ENCODE data around the gene TMEM239.
"Not testable (repeated sequence)": the region's sequence is repeated elsewhere in the genome, so short reads cannot be mapped to it uniquely, and the experiment has no call there.

Gene TMEM239

GRCh38 chr20:2817891-2818595, 1.9 kb downstream of the TMEM239 start:
- FAIRE-seq (no peak), DNase-seq (ENCODE audit: extremely low spot score, insufficient read length, low read depth) (no peak)

- DNase-seq (ENCODE audit: extremely low spot score, insufficient read length, low read depth): no peak
Measured at GRCh38 chr20:2820084-2820895, 4.1 kb downstream of the TMEM239 start.

GRCh38 chr20:2820896-2821869, 5.0 kb downstream of the TMEM239 start:
- no peak for FAIRE-seq
- no peak for DNase-seq (ENCODE audit: extremely low spot score, insufficient read length, low read depth)

More at GRCh38 chr20:2820084-2820895, 4.1 kb downstream of the TMEM239 start:
- FAIRE-seq: no peak

- FAIRE-seq (peak; percentile 44), DNase-seq (ENCODE audit: extremely low spot score, insufficient read length, low read depth) (no peak)
Measured at GRCh38 chr20:2822073-2822472, 5.9 kb downstream of the TMEM239 start.

- FAIRE-seq: no peak
Measured at GRCh38 chr20:2825761-2826160, 9.6 kb downstream of the TMEM239 start.

GRCh38 chr20:2826655-2827054, 10.5 kb downstream of the TMEM239 start:
- FAIRE-seq (no peak), DNase-seq (ENCODE audit: extremely low spot score, insufficient read length, low read depth) (no peak)

More at GRCh38 chr20:2825761-2826160, 9.6 kb downstream of the TMEM239 start:
- DNase-seq (ENCODE audit: extremely low spot score, insufficient read length, low read depth): no peak

- FAIRE-seq (no peak), DNase-seq (ENCODE audit: extremely low spot score, insufficient read length, low read depth) (no peak)
Measured at GRCh38 chr20:2829376-2829775, 13.2 kb downstream of the TMEM239 start.

- not testable (repeated sequence) for DNase-seq (ENCODE audit: extremely low spot score, insufficient read length, low read depth); FAIRE-seq
Measured at GRCh38 chr20:2831206-2831605, 15.0 kb downstream of the TMEM239 start.

GRCh38 chr20:2833761-2834160, 17.6 kb downstream of the TMEM239 start:
- no peak for DNase-seq (ENCODE audit: extremely low spot score, insufficient read length, low read depth)
- no peak for FAIRE-seq

GRCh38 chr20:2834401-2835110, 18.4 kb downstream of the TMEM239 start:
- no peak for FAIRE-seq
- no peak for DNase-seq (ENCODE audit: extremely low spot score, insufficient read length, low read depth)

GRCh38 chr20:2835331-2835796, 19.2 kb downstream of the TMEM239 start:
- FAIRE-seq (no peak), DNase-seq (ENCODE audit: extremely low spot score, insufficient read length, low read depth) (no peak)

- FAIRE-seq (no peak), DNase-seq (ENCODE audit: extremely low spot score, insufficient read length, low read depth) (no peak)
Measured at GRCh38 chr20:2836035-2836434, 19.9 kb downstream of the TMEM239 start.

- FAIRE-seq (no peak), DNase-seq (ENCODE audit: extremely low spot score, insufficient read length, low read depth) (no peak)
Measured at GRCh38 chr20:2837221-2837960, 21.2 kb downstream of the TMEM239 start.

GRCh38 chr20:2838170-2838797, 22.1 kb downstream of the TMEM239 start:
- peak; percentile 69 for FAIRE-seq
- no peak for DNase-seq (ENCODE audit: extremely low spot score, insufficient read length, low read depth)

- FAIRE-seq (no peak), DNase-seq (ENCODE audit: extremely low spot score, insufficient read length, low read depth) (no peak)
Measured at GRCh38 chr20:2838847-2839671, 22.9 kb downstream of the TMEM239 start.

- no peak for FAIRE-seq
- DNase-seq (ENCODE audit: extremely low spot score, insufficient read length, low read depth): no peak
Measured at GRCh38 chr20:2839732-2840137, 23.6 kb downstream of the TMEM239 start.

GRCh38 chr20:2840138-2840966, 24.2 kb downstream of the TMEM239 start, which contains the start of the genes PCED1A and VPS16:
PCED1A (minus strand) TSS chr20:2840655; CDS start chr20:2839912, 743 bp downstream.
VPS16 (plus strand) TSS chr20:2840745; CDS start chr20:2840775, 30 bp downstream.
- FAIRE-seq: peak; percentile 84
- peak; percentile 98 for DNase-seq (ENCODE audit: extremely low spot score, insufficient read length, low read depth)
